Measurements from ENCODE around the gene FBLN1. TPM values are rescaled to one million over a fixed set of nuclear protein-coding genes. Genes with fewer than 3 reads are reported as not detected.

The FBLN1 gene
- total and polyA plus RNA-seq, 9 of the 15 experiments (the other 6 are each of a cell fraction or from before 2014, with no cell fraction given): 0.66 TPM; not detected in 8

DNA sequence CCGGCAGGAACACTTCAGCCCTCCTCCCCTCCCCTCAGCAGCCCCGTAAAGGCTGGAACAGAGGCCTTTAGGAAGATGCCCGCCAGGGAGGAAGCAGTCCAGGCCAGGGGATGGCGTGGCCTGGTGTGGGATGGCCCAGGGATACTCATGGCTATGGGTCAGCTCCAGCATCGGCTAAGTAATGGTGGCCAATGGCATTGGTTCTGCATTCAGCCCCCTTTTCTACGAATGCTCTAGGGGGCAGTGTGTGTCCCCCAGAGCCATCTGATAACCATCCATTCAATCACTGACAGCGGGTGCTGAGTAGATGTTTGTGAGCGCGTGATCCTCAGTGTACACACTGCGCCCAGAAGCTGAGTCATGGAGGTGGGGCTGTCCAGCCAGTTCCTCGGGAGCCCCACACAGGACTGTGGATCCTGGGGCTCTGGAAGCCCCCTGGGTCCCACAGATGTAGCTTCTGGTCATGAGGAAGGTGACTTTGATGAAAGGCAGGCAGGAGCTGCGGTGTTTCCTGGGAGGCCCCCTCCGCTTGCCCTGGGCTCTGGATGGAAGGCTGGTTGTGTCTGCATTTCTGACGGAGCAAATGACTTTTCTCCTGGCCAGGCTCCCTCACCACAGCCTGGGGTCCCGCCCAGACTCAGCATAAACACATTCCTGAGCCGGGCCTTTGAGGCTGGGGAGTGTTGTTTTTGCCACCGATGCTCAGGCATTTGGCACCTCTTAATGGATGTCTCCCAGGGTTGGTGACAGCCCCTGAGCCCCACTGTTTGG, 46.5 kb downstream of the FBLN1 start (continued):
- TF ChIP-seq, protein P1, sequence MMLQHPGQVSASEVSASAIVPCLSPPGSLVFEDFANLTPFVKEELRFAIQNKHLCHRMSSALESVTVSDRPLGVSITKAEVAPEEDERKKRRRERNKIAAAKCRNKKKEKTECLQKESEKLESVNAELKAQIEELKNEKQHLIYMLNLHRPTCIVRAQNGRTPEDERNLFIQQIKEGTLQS (IDR thresholded peaks at IDR 0.05): peak; percentile 32; the same call in 1 of the 2 replicates
- TF ChIP-seq, protein P1 (CRISPR knock-in tag; conservative IDR thresholded peaks at IDR 0.05): no peak
- no peak; a peak in 1 of 4 replicates for TF ChIP-seq TBL1XR1 (IDR thresholded peaks at IDR 0.05; ENCODE audit: low read length in 2 of 2)
- no peak for TF ChIP-seq ZNF644 (tag; IDR thresholded peaks at IDR 0.05; ENCODE audit: low read depth)
- peak; percentile 73 for TF ChIP-seq NFE2 (IDR thresholded peaks at IDR 0.05; ENCODE audit: low read depth)
- TF ChIP-seq HLTF (IDR thresholded peaks at IDR 0.05): no peak
- no peak for TF ChIP-seq ILF3 (IDR thresholded peaks at IDR 0.05; ENCODE audit: borderline replicate concordance)
- no peak for TF ChIP-seq ZNF280A (IDR thresholded peaks at IDR 0.05; ENCODE audit: low read depth, partially characterized antibody)
- peak; percentile 50; the same call in 1 of the 2 replicates for TF ChIP-seq GATA2 (CRISPR knock-in tag; IDR thresholded peaks at IDR 0.05)
- no peak for TF ChIP-seq SPI1 (IDR thresholded peaks at IDR 0.05; ENCODE audit: borderline replicate concordance, low read depth, low read length)
- no peak for TF ChIP-seq RAD51 (IDR thresholded peaks at IDR 0.05; ENCODE audit: borderline replicate concordance, low read depth)
- no peak for TF ChIP-seq RBM34 (IDR thresholded peaks at IDR 0.05; ENCODE audit: borderline replicate concordance, insufficient read depth, low read length)
- no peak for TF ChIP-seq STAG1 (CRISPR knock-in tag; IDR thresholded peaks at IDR 0.05; ENCODE audit: borderline replicate concordance)
- TF ChIP-seq NR0B1 (IDR thresholded peaks at IDR 0.05; ENCODE audit: partially characterized antibody): no peak
- TF ChIP-seq FOXA3 (CRISPR knock-in tag; conservative IDR thresholded peaks at IDR 0.05 in 1 of 2, IDR thresholded peaks at IDR 0.05 in 1 of 2): peak in 1 of 2 experiments; percentile 84; a peak in 2 of 4 replicates
- TF ChIP-seq ADNP (tag; IDR thresholded peaks at IDR 0.05): no peak
- TF ChIP-seq CBX2 (IDR thresholded peaks at IDR 0.05; ENCODE audit: insufficient read depth, low read length, poor library complexity, severe bottlenecking): no peak
- TF ChIP-seq NONO (IDR thresholded peaks at IDR 0.05; ENCODE audit: low read depth in 2 of 2, low read length in 1 of 2): no peak
- no peak for TF ChIP-seq ZSCAN29 (IDR thresholded peaks at IDR 0.05)
- TF ChIP-seq FOSL1 (tag; conservative IDR thresholded peaks at IDR 0.05): peak; percentile 81
- TF ChIP-seq, protein P2, sequence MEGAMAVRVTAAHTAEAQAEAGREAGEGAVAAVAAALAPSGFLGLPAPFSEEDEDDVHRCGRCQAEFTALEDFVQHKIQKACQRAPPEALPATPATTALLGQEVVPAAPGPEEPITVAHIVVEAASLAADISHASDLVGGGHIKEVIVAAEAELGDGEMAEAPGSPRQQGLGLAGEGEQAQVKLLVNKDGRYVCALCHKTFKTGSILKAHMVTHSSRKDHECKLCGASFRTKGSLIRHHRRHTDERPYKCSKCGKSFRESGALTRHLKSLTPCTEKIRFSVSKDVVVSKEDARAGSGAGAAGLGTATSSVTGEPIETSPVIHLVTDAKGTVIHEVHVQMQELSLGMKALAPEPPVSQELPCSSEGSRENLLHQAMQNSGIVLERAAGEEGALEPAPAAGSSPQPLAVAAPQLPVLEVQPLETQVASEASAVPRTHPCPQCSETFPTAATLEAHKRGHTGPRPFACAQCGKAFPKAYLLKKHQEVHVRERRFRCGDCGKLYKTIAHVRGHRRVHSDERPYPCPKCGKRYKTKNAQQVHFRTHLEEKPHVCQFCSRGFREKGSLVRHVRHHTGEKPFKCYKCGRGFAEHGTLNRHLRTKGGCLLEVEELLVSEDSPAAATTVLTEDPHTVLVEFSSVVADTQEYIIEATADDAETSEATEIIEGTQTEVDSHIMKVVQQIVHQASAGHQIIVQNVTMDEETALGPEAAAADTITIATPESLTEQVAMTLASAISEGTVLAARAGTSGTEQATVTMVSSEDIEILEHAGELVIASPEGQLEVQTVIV (CRISPR knock-in tag; IDR thresholded peaks at IDR 0.05; ENCODE audit: borderline replicate concordance): no peak
- TF ChIP-seq CREM (IDR thresholded peaks at IDR 0.05; ENCODE audit: low read depth): 0 out of 2 replicates have a peak, but pooled peaks have one; percentile 6

Measured in K562 (cell line).